Cerebellar nuclear complex (tissue), 1 donor: ENCODE measurements around the gene DCDC2.
"Not testable (repeated sequence)": the region's sequence is repeated elsewhere in the genome, so short reads cannot be mapped to it uniquely, and the experiment has no call there.

ENCODE experiments used
- DNase-seq, 2 experiments: peaks; one replicate each; lab custom pipeline; 2025; lab: John Stamatoyannopoulos, UW

Gene DCDC2

DNA sequence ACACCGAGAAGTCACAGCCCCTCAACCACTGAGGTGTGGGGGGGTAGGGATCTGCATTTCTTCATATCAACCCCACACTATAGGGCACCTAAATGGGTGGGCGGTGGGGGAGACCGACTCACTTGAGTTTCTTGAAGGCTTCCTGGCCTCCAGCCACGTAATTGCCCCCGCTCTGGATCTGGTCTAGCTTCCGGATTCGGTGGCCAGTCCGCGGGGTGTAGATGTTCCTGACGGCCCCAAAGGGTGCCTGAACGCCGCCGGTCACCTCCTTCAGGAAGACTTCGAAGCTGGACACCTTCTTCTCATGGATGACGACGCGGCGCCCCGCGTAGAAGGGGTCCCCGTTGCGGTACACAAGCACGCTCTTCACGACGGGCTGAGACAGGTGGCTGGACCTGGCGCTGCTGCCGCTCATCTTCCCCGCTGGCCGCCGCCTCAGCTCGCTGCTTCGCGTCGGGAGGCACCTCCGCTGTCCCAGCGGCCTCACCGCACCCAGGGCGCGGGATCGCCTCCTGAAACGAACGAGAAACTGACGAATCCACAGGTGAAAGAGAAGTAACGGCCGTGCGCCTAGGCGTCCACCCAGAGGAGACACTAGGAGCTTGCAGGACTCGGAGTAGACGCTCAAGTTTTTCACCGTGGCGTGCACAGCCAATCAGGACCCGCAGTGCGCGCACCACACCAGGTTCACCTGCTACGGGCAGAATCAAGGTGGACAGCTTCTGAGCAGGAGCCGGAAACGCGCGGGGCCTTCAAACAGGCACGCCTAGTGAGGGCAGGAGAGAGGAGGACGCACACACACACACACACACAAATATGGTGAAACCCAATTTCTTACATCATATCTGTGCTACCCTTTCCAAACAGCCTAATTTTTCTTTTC, at the start of gene DCDC2:
Gene DCDC2 (minus strand): TSS at position 724 of the 883 bp plus-strand sequence. CDS start 309 bp downstream, at position 415.
- DNase-seq: no peak

DNA sequence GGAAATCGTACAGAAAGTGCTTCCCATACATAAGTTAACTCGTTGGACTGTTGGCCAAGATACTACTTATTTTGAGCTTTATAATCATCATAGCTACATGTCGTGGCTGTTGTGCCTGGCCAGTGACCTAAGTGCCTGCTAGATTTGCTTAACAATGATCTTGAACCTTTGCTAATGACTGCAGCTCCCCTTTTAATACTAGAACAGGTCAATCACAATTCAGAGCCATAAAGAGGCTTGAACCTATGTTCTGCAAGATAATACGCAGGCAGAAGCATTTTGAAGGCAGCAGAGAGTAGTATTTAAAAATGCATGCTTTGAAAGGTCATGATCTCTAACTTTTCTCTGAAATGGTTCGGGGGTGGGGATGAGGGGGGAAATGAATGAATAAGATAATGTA, 47.4 kb upstream of the DCDC2 start:
- no peak for DNase-seq

DNA sequence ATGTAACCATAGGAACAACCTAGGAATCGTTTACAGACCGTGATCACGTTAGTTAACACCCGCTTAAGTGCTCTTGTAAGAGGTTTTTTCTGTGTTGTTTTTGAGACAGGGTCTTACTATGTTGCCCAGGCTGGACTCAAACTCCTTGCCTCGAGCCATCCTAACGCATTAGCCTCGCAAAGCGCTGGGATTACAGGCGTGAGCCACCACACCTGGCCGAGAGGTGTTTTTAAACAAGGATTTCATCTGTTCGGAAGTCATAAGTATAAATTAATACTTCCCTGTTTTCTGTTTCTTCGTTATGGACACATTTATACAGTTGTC, 45.6 kb upstream of the DCDC2 start:
- no peak for DNase-seq

DNA sequence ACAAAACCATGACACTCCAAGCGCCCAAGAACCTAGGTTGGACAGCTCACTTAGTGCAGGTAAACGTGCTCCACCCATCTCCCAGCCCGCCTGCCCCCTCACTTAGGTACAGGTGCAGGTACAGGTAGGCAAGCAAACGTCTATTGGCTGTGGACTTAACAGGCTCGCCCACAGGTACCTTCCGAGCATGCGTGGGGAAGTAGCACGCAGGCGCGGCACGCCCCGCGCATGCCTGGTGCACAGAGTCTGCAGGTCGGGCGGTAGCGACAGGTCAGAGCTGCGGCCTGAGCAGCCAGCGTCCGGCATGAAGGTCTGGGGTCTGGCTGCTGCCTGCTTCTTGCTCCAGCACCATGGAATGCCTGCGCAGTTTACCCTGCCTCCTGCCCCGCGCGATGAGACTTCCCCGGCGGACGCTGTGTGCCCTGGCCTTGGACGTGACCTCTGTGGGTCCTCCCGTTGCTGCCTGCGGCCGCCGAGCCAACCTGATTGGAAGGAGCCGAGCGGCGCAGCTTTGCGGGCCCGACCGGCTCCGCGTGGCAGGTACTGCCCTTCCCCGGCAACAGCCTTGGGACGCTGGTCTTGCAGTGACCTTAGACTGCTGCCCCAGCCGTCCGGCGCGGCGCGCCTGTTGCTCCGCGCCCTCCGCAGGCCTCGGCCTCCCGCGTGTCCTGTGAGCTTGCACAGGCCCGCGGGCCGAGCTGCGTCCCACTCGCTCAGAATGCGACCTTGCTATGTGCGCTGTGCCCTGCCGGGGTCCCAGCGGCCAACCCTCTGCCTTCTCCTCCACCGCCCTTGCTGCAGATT, 45.0 kb upstream of the DCDC2 start, which contains the start of gene MRS2:
Gene MRS2 (plus strand): TSS at position 240 of the 804 bp plus-strand sequence. CDS start 111 bp downstream, at position 351.
- DNase-seq: peak; percentile 30 to 69

DNA sequence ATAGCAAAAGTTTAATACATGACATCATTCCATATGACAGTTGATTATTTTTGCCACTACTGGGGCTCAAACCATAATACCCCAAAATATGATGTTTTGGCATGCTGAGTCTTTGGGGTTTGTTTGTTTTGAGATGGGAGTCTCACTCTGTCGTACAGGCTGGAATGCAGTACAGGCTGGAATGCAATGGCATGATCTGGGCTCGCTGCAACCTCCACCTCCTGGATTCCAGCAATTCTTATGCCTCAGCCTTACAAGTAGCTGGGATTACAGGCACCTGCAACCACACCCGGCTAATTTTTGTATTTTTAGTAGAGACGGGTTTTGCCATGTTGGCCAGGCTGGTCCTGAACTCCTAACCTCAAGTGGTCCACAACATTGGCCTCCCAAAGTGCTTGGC, 43.6 kb upstream of the DCDC2 start:
- DNase-seq: no peak

DNA sequence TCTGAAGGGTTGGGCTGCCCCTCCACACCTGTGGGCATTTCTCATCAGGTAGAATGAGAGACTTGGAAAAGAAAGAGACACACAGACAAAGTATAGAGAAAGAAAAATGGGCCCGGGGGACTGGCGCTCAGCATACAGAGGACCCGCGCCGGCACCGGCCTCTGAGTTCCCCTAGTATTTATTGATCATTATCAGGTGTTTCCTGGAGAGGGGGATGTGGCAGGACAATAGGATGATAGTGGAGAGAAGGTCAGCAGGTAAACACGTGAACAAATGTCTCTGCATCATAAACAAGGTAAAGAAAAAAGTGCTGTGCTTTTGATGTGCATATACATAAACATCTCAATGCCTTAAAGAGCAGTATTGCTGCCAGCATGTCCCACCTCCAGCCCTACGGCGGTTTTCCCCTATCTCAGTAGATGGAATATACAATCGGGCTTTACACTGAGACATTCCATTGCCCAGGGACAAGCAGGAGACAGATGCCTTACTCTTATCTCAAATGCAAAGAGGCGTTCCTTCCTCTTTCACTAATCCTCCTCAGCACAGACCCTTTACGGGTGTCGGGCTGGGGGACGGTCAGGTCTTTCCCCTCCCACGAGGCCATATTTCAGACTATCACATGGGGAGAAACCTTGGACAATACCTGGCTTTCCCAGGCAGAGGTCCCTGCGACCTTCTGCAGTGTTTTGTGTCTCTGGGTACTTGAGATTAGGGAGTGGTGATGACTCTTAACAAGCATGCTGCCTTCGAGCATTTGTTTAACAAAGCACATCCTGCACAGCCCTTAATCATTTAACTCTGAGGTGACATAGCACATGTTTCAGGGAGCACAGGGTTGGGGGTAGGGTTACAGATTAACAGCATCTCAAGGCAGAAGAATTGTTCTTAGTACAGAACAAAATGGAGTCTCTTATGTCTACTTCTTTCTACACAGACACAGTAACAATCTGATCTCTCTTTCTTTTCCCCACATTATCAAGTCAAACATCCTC, 42.5 kb upstream of the DCDC2 start:
- DNase-seq: not testable (repeated sequence)

DNA sequence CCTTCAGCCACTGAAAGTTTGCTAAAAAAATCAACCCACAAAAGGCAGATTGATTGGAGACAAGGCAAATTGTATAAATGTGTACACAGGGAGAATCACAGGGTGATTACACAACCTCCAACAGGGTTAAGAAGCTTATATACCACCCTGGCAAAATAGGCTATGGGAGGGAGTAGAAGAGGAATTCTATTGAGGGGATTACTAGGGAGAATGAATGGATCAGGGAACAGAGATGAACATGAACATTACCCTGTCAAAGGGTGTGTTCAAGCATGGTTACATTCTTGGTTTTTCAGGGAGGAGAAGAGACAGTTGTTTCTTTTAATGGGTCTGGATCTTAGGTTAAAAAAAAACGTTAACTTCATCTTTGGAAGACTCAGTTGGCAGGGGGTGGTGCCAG, 39.8 kb upstream of the DCDC2 start:
- DNase-seq: no peak

DNA sequence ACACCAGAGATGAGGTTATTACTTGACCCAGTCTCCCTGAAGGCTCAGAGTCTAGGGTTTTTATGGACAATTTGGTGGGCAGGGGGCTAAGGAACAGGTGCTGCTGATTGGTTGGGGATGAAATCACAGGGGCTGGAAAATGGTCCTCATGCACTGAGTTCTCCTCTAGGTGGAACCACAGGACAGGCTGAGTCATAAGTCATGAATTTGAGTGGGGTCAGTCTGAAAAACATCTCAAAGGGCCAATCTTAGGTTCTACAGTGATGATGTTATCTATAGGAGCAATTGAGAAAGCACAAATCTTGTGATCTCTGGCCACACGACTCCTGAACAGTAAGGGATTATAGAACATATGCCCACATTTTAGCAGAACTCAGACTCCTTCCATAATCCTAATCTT, 39.0 kb upstream of the DCDC2 start:
- no peak for DNase-seq

DNA sequence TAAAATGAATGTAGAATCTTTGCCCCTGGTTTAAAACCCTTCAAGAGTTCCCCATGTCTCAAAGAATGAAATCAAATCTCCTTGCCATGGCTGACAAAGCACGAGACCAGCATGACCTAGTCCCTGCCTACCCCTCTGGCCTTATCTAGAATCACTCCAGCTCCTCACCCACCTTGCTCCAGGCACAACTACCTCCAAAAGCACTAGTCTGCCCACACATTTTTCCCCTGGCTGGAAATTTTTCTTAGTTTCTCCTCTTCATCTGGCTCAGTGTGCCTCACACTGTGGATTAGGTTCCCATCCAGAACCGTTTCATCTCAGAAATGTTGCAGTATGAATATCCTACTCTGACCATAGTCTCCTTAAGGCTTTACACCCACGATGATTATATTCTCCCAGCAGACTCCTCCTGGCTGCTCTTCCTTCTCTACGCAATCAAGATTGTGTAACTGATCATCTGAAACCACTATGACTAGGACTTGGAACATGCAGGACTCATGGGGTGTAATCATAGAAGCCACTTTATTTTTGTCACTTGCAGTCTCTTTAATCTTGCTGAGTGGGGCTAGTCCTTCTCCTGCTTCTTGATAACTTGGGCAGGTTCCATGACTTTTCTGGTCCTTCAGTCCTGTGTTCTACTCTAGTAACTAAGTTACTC, 37.0 kb upstream of the DCDC2 start:
- DNase-seq: no peak

DNA sequence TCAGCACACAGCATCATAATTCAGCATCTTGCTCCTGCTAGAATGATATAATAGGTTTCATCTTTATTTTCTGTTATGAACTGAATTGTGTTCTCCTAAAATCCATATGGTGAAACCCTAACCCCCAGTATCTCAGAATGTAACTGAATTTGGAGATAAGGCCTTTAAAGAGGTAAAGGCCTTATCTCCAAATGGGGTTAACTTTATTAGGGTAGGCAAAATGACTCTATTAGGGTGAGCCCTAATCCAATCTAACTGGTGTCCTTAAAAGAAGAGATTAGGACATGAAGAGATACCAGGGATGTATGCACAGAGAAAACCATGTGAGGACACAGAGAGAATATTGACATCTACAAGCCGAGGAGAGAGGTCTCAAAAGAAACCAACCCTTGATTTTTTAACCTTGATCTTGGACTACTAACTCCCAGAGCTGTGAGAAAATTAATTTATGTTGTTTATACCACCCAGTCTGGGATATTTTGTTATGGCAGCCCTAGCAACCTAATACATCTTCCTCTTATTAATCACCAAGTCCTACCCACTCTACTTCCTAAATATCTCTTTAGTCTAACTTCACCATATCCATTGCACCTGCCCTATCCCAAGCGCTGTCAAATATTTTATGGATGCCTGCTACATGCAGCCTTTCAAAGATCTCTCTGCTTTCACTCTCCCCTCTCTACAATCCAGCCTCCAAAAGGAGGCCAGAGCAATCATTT, 36.4 kb upstream of the DCDC2 start:
- no peak for DNase-seq

DNA sequence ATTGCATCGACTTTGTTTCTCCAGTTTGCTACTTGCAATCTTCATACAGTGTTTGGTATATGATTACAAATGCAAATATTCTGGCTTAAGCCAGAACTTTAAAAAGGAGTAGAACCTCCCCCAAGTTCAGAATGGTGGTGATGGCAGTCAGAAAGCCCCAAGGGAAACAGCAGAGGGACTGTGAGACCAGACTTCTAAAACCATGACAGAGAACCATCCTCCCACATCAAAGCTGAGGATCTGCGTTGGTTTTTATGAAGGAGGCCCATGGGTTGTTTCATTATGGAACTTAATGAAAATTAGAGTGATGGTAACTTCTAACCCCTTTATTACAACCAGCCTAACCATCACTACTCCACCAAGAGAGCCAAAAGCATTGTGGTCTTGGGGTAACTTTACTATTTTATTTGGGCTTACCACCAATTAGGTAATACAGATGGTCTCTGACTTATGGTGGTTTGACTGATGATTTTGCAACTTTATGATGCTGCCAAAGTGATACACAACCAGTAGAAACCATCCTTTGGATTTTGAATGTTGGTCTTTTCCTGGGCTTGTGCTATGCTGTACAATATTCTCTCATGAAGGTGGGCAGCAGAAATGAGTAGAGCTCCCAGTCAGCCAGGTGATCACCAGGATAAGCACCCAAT, 34.0 kb upstream of the DCDC2 start:
- DNase-seq: no peak

DNA sequence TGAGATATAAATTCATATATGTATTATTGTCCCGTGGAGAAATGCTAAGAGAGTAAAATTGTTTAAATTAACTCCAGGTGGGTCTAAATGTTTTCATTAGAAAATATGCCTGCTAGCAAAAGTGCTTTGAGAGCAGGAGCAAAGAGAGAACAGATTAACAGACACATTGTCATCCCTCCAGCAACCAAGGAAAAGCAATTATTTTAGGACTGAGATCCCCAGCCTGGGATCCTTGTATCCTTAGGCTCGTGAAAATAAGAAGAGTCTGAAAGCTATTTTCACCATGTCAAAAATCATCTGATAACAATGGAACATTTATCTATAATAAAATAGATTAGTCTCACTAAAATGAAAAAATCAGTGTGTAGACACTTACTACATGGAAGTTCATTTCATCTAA, 33.3 kb upstream of the DCDC2 start:
- no peak for DNase-seq

DNA sequence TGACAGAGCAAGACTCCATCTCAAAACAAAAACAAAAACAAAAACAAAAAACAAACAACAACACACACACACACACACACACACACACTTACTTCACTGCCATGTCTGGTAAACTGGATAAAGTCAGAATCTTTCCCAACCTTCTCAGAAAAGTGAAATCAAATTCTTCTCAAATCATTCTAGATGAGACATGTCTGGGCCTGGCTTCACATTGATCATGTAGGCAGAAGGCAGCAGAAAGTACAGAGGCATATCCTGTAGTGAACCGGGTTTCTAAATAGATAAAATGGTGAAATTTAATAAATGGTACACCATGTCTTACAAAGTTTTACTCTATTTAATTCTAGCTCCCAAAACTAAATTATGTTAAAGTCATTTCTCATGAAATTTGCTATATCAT, 30.0 kb upstream of the DCDC2 start:
- DNase-seq: no peak

DNA sequence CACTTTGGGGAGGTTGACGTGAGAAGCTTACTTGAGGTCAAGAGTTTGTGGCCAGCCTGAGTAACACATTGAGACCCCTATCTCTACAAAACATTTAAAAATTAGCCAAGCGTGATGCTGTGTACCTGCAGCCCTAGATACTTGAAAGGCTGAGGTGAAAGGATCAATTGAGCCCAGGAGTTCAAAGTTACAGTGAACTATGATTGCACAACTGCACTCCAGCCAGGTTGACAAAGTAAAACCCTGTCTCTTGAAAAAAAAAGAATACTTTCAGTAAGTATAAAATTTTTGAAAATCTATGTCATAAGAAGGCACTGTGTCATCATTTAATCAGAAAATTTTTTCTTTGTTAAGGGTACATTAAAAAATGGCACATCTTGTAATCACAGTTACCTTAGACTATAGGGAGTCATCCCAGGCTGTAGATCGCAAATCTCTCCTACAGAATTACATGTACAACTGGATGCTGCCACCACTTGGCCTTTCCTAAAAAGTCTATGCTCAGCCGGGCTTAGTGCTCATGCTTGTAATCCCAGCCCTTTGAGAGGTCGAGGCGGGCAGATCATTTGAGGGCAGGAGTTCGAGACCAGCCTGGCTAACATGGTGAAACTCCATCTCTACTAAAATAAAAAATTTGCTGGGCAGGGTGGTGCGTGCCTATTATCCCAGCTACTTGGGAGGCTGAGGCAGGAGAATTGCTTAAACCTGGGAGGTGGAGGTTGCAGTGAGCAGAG, 27.8 kb upstream of the DCDC2 start:
- no peak for DNase-seq

DNA sequence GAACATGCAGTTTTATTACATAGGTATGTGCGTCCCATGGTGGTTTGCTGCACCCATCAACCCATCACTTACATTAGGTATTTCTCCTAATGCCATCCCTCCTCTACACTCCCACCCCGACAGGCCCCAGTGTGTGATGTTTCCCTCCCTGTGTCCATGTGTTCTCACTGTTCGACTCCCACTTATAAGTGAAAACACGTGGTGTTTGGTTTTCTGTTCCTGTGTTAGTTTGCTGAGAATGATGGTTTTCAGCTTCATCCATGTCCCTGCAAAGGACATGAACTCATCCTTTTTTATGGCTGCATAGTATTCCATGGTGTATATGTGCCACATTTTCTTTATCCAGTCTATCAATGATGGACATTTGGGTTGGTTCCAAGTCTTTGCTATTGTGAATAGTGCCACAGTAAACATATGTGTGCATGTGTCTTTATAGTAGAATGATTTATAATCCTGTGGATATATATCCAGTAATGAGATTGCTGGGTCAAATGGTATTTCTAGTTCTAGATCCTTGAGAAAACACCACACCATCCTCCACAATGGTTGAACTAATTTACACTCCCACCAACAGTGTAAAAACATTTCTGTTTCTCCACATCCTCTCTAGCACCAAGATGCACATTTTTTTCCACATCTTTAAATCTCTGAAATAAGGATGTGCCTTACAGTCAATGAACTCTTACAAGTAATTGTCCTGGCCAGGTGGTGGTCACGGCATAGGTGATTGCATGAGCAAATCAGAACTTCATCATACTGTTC, 26.7 kb upstream of the DCDC2 start:
- DNase-seq: not testable (repeated sequence)

DNA sequence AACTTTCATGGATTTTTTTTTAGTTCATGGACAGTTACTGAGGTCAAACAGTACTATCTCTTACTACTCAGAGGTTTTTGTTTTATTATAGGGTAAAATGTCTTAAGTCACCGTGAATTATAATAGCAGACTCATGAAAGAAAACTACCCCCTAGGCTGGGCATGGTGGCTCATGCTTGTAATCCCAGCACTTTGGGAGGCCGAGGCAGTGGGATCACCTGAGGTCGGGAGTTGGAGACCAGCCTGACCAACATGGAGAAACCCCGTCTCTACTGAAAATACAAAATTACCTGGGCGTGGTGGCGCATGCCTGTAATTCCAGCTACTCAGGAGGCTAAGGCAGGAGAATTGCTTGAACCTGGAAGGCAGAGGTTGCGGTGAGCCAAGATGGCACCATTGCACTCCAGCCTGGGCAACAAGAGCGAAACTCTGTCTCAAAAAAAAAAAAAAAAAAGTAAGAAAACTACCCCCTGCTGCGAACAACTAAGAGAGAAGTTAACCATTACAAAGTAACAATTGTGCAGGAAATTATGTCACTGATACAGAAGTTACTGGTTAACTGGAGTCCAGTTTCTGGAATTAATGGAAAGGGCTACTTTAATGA, 25.1 kb upstream of the DCDC2 start:
- not testable (repeated sequence) for DNase-seq

DNA sequence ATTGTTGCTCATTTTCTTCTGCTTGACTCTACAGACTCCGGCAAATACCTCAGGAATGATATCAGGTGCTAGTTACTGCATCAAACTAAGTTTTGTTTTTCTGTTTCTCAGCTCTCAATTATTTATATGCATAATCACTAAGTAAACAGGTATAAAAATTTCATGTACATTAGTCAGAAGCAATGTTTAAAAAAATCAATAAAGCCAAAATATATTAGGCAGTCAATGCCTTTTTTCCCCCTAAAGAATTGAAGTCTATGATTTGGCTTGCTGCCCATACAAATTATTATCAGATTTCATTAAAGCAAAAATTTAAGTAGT, 24.3 kb upstream of the DCDC2 start:
- DNase-seq: no peak

DNA sequence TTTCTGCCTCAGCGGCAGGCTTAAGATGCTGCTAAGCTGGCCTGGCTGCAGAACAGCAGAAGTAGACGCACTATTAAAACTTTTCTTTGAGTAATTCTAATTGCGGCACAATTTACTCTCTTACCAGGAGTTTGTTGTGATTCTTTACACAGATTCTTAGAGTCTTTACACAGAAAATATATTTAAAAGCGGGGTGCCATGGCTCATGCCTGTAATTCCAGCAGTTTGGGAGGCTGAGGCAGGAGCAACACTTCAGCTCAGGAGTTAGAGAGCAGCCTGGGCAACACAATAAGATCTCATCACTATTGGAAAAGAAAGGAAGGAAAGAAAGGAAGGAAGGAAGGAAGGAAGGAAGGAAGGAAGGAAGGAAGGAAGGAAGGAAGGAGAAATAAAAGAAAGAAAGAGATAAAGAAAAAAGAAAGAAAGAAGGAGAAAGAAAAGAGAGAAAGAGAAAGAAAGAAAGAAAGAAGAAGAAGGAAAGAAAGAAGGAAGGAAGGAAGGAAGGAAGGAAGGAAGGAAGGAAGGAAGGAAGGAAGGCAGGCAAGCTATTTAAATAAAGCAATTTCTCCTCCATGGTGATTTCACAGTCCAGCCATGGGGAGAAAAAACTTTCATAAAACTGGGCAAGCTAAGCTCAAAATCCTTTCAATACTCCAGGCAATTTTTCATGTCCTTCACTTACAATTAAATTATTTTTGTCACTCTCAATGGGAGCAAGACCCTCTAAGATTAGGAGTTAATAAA, 23.8 kb upstream of the DCDC2 start:
- no peak for DNase-seq
